HG02642 (cell line): ENCODE data around the gene KIRREL3.

Experiments
- ATAC-seq: cut with Tn5 transposase; IDR thresholded peaks from one replicate; pipeline ENCODE4 v1.9.1; 2021; ENCODE audit warnings: mild to moderate bottlenecking; ENCODE audit not compliant: unreplicated experiment, poor library complexity

KIRREL3 gene

DNA sequence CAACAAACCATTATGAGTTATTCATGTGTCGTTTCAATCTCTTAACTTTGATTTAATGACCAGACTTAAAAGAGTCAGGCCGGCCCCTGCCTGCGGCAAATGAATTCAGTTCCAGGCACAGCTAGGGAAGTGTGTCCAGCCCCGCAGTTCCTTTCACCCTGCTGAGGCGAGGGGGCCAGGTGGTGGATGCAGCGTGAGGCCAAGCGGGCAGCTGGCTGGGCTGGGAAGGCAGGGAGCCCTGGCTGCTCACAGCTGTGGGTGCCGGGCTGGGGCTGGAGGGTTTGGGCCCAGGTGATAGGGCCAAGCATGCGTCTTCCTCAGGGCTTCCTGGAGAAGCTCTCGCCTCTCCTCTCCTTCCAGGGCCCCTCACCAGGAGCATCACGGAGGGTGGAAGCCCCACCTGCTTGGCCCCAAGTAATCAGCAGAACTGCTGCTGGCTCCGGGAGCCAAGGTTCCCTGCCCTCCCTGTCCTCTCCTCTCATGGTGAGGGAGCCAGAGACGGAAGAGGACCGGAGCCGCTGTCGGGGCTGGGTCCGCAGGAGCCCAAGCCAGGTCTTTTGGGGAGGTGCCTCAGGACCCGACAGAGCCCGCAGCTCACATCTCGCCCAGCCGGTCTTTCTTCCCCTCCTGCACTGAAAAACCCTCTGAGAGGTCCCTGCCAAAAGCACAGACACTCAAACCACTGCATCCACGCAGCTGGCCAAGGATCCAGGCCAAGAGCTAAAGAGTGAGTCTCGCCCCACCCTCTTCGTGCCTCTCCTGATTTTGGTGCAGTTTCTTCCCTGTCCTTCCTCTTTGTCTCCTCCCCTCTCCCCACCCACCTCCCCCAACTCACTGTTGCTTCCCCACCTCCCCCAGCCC lies 548.1 kb downstream of the KIRREL3 start:
- no peak for ATAC-seq

DNA sequence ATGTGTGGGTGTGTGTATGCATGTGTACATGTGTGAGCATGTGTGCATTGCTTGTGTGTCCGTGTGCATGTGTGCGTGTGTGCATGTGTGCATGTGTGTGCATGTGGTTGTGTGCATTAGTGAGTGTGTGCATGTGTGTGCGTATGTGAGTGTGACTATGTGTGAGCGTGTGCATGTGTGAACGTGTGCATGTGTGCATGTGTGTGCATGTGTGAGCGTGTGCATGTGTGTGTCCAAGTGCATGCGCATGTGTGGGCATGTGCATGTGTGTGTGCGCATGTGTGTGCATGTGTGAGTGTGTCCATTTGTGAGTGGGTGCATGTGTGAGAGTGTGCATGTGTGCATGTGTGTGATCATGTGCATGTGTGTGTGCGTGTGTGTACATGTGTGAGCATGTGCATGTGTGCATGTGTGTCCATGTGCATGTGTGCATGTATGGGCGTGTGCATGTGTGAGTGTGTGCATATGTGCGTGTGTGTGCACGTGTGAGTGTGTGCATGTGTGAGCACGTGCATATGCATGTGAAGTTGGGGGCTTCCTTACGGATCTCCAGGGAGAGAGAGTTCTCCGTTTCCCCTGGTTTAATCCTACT lies 549.3 kb downstream of the KIRREL3 start:
- no peak for ATAC-seq

DNA sequence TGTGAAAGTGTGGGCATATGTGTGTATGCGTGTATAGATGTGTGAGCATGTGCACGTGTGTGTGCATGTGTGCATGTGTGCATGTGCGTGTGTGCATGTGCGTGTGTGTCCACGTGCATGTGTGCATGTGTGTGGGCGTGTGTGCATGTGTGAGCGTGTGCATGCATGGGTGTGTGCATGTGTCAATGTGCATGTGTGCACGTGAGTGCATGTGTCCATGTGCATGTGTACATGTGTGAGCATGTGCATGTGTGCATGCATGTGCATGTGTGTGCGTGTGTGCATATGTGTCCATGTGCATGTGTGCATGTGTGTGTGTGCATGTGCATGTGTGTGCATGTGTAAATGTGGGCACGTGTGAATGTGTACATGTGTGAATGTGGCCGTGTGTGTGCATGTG lies 549.8 kb downstream of the KIRREL3 start:
- no peak for ATAC-seq

DNA sequence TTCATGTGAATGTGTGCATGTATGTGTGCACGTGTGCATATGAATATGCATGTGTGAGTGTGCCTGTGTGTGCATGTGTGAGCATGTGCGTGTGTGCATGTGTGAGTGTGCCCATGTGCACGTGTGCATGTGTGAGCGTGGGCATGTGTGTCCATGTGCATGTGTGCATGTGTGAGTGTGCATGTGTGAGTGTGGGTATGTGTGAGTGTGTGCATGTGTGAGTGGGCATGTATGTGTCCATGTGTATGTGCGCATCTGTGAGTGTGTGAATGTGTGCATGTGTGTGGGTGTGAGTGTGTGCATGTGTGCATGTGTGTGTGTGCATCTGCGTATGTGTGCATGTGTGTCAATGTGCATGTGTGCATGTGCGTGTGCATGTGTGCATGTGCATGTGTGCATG lies 550.4 kb downstream of the KIRREL3 start:
- no peak for ATAC-seq

DNA sequence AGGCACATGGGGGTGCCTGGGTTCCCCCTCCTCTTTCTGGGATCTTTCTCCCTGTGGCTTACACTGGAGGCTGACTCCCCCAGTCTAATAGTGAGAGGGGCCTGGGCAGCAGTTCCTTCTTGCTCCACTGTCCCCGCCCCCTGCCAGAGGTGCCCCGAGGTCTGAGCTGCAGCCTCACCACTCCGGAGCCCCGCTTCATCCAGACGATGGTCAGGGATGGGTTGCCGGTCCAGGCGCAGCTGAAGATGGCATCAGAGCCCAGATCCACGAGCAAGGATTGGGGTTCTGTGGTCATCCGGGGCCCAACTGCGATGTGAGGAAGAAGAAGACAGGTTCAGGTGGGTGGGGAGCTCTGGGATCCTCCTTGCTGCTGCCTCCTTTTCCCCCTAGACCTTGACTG lies 554.0 kb downstream of the KIRREL3 start:
- ATAC-seq, result no peak

DNA sequence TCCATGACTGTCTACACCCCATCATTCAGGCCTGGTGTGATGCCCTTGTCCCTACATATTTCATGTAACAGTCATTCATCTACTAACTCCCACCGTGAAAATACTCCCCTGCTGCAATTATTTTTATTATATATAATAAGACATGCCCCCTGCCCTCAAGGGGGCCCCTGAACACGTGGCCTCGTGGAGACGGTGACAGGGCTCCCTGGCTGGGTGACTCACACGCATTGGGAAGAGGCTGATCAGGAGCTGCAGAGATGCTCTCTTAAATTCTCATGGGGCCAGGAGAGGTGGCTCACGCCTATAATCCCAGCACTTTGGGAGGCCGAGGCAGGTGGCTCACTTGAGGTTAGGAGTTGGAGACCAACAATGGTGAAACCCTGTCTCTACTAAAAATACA lies 556.5 kb downstream of the KIRREL3 start:
- ATAC-seq, result no peak

DNA sequence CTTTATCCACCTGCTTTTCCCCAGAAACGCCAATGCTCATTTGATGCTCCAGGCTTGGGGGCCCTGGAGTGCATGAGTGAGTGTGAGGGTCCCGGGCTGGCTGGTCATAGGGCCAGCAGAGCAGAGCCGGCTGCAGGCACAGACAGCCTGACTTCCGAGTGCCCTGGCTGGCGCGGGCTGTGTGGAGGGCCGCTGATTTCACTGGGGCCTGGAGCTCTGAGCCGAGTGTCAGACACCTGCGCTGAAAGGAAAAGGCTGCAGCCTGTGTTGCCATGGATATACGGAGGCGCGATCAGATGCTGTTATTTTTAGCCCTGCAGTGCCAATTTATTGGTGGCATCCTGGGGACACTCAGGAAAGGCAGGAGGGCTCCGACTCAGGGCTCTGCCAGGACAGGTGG lies 557.5 kb downstream of the KIRREL3 start:
- no peak for ATAC-seq

DNA sequence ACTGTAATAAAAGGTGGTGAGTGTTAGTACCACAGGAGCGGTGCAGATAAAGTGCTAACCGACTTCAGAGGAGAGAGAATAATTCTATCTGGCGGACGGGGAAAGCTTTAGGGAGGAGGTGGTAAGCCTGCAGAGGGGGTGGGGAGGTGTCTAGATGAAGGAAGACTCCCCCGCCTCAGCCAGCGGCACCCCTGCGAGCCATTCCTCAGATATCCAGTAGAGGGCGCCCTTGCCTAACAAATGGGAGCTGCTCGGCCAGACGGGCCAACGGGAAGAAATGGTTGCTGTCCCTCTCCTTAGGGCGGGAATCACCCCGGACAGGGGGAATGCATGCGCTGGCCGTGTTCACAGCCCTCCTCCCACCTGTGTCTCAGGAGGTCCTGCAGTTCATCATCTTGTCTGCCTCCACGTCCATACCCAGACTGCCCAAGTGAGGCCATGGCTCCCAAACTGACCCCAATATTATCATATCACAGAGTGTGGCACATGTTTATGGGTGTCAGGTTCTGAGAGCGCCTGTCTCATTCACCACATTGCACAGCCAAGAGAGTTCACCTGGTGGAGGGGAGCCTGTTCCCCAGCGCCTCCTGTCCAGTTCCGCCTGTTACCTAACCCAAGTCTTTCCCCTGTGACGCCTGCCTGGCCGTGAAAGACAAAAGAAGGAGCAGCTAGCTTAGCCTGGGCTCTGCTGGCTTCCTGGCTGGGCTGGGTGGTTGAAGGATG lies 559.6 kb downstream of the KIRREL3 start:
- peak; percentile 73 for ATAC-seq

DNA sequence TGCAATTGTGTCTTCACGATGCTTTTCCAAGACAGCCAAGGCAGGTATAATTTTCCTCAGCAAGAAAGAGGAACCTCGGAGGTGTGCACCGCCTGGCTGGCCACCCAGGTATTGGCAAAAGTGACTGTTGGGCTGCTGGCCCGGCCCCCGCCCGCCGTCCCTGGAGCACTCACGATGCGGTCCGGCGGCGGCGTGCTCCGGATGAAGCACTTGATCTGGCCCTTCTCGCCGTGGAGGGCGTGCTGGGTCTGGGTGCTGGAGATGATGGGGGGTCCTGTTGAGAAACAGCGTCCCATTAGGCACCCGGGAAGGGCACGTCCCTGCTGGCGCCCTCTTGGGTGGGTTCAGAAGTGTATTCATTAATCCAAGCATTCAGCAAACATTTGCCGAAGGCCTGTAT lies 560.3 kb downstream of the KIRREL3 start:
- no peak for ATAC-seq

DNA sequence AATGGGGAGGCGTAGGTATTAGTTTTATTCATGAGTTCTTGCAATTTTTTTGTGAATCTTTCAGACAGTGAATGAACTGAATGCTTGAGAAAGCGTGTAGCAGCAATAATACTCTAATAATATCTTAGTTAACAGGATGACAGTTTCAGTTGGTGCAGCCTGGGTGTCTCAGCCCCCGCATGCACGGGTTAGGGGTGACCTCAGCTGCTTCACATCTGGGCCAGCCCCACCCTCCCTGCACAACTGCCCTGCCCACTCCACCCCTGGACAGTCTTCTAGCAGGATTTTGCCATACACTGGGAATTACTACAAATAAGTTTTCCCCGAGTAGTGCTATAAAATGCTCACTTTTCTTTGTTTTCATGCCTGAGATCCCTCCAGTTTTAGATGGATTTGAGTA lies 561.9 kb downstream of the KIRREL3 start:
- ATAC-seq, result no peak

DNA sequence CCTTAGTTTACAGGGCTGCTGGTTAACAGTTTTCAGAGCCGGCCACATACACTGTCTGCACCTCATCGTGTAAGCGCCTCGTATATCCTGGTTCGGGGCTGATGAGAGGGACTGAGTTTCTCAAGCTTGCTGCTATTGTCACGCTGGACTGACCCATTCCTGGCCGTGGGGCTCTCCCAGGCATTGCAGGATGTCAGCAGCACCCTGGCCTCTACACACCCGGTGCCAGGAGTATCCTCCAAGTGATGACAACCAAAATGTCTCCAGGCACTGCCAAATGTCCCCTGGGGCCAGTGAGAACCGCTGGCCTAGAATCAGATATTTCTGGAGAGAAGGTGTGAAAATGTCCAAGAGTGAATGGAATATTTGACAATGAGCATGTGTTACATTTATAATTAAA lies 562.3 kb downstream of the KIRREL3 start:
- no peak for ATAC-seq

DNA sequence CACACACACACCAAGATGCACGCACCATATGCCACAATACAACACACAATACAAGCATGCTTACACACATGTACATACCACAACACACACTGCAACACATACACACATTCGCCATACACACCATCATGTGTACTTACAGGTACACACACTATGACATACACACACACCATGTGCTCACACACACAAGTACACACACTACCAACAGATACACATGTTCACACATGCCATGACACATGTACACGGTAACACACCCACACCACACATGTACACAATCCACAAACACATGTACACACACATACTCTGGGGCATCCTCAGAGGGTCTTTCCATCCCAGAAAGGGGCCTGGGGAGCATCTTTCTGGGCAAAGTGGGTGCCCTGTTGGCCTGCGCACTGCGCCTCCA lies 562.8 kb downstream of the KIRREL3 start:
- no peak for ATAC-seq

DNA sequence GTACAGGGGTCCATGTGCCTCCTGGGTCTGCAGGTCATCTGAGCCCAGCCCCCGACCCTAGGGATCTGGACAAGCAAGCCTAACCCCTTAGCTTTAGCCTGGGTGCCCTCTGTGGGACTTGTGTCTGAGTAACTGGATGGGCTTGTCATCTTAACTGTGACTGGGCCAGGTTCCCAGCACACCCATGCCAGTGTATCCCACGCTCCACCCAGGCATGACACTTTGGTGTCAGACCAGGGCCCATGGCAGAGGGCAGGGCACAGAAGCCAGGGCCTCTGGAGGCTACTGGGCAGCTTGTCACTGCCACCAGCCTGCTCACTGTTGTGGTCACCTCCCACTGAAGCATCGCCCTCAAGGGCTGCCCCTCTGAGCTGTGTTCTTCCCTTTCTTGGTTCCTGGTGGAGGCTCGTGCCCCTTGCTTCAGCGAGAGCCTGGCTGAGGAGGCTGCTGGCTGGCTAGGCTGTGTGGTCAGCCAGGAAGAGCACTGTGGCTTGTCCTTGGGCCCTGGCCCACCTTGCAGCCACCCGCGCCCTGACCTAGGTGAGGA lies 564.3 kb downstream of the KIRREL3 start:
- no peak for ATAC-seq

DNA sequence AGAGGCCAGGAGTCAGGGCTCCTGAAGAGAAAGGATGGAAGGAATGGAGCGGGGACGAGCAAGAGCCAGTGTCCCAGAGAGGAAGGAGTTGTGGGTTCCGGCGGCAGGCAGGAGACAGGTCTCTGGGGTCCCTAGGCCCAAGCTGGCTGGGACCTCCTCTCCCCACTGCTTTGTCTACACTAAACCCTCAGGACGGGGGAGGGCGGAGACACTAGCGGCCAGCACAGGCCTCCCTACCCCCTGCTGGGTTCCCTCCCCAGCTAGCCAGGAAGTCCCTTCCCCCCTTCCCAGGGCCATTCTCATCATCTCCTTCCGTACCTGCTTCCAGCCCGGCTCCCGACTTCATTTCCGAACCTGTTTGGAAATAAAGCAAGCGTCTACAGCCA lies 565.6 kb downstream of the KIRREL3 start:
- ATAC-seq, result no peak

DNA sequence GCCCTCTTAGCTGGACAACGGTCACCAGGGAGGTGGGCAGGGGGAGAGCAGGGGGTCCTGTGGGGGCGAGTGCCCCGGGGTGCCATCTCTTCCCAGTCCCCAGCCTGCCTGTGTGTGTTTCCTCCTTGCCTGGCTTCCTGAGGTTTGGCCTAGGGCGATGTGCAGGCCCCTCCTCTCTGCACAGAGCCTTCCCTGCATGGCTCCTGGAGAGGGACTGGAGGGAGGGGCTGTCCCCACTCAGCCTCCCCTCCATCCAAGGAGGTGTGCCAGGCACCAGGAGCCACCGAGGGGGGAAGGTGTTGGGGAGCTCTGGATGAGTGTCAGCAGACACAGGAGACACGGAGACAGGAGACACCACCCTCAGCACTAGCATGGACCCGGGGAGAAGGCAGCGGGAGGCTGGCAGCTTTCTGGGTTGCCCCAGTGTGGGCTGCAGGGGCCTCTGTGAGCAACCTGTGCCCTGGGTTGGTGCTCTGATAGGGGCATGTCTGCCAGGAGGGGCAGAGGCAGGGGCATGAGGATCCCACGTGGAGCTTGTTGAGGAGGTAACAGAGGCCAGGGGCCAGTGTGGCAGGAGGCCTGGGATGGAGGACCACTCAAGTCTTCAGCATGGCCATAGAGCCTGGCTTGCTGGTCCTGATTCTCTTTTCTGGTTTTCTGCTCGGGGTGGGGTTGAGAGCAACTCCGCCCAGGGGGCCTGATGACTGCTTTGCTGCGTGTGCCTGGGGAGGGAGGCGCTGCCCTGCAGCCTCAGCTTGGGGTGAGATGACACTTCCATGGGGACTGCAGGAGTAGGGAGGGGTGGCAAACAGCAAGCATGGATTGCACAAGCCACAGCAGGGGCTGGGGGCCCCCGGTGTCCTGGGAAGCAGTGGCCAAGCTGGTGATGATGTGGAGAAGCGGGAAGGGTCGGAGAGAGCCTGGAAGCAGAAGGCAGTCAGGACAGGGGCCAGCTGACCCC lies 566.3 kb downstream of the KIRREL3 start:
- no peak for ATAC-seq

DNA sequence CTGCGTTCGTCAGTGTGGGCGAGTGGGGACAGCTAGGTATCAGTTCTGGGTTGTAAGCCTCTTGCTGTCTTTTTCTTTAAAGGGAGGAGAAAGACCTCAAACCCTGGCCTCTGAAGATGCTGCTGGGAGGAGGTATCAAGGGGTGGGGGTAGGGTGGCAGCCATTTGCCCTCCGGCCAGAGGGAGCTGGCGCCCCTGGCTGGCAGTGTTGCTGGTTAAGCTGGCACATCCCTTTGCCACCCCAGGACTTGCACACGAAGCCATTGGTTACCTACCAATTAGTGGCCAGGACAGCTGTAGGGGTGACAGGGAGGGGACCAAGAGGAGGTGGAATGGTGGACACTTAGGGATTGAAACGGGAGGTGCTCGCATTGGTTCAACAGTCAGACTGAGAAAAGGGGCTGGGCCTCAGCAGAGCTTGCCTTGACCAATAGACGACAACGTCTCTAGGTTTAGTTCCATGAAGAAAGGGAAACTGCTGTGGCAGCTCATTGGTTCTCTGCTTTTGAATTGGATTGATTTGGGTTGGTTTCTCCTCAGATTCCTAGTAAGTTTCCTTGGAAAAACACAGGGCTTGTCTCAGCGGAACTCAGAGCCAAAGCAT lies 567.2 kb downstream of the KIRREL3 start:
- ATAC-seq, result no peak

DNA sequence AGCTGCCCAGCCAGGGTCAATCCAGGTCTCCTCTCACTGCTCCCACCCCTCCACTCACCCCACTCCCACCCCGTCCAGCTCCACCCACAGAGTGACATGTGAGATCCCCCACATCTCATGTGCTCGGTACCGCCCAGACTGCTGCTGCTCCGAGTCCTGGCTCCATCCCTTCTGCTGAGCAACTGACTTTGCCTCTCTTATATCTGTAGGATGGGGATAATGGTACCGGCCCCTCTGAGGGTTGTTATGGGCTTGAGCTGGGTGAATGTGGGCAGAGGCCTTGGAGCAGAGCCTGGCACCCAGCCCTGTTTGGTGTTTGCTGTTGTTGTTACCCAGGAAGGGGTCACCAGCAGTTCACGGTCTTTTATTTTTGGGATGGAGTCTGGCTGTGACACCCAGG lies 568.0 kb downstream of the KIRREL3 start:
- no peak for ATAC-seq

DNA sequence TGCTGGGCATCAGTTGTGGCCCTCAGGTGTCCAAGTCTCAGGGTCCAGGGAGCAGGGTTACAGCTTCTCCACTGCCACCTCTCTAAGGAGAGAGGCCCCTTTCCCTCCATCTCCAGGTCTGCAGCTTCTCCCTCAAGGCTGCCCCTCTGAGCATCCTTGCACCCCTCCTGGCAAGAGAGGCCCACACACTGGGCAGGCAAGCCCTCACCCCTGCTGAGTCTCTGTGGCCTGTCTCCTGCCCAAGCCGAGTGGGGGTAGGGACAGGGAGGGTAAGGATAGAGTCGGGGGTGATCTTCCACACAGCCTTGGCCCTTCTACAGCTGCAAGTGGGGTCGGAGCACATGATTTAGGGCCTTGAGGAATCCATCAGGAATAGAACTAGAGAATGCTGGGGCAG lies 568.5 kb downstream of the KIRREL3 start:
- no peak for ATAC-seq

DNA sequence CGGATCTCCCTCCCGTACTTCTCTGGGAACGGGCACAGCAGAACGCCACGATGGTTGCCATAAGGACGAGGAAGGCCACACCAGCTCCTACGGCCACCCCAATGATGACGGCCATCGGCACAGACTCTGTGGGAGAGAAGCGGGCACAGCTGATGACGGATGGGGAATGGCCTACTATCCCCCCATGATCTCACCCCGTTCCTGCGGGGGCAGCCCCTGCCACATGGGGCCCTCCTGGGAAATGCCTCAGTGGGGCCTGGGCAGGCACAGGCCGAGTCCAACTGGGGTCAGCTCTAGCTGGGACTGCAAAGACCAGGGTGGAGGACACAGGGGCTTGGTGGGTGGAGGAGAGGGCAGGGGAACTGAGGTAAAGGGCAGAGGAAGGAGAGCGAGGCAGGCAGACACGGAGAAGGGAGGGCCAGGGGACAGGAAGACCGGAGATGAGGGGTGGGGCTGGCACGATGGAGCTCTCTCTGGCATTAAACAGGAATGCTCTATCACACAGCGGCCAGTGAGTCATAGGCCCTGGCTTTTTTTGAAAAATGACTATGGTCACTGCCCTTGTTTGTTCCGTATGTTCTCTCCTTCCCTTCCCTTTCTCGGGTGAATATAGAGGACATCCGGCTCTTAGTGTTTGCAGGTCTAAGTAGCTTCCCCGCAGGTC lies 569.0 kb downstream of the KIRREL3 start:
- ATAC-seq, result no peak
